H4 (cell line): Measurements from ENCODE around the gene FN3KRP. TPM values are rescaled to one million over a fixed set of nuclear protein-coding genes. Genes with fewer than 3 reads are reported as not detected.

Experiments
- total RNA-seq: library from RNA; depleted of rRNA; stranded (reverse); fragments of >200 nt; shearing (Covaris generic); gene quantifications from 2 replicates; pipeline ENCODE4 v1.2.3, GENCODE V29; 2014; rRNA removed

FN3KRP gene
- total RNA-seq, 1 experiment from 2014 or later = 22.5 TPM

Other genes with a start within 250 kb of the FN3KRP start
- gene FOXK2, start 197.0 kb upstream of the FN3KRP start, total RNA-seq = 26.1 and 34.0 TPM in 2 replicates
- 68.2 and 75.6 TPM in 2 replicates for gene WDR45B, start 68.3 kb upstream of the FN3KRP start, total RNA-seq
- gene RAB40B, start 18.0 kb upstream of the FN3KRP start, total RNA-seq = 6.3 and 6.8 TPM in 2 replicates
- gene FN3K, start 18.9 kb downstream of the FN3KRP start, total RNA-seq = 0.16 TPM in 1 of 2 replicates, not detected in the other
- gene TBCD, start 35.4 kb downstream of the FN3KRP start, total RNA-seq = 17.6 and 28.5 TPM in 2 replicates
- not detected in 2 replicates for gene ZNF750, start 123.3 kb downstream of the FN3KRP start, total RNA-seq